Measurements from ENCODE around the gene NARS2.

Gene NARS2

GRCh38 chr11:78450866-78451265 lies 123.8 kb downstream of the NARS2 start:
- no peak for DNase-seq (ENCODE audit: extremely low read depth, low read depth)
- TF ChIP-seq, protein P1, sequence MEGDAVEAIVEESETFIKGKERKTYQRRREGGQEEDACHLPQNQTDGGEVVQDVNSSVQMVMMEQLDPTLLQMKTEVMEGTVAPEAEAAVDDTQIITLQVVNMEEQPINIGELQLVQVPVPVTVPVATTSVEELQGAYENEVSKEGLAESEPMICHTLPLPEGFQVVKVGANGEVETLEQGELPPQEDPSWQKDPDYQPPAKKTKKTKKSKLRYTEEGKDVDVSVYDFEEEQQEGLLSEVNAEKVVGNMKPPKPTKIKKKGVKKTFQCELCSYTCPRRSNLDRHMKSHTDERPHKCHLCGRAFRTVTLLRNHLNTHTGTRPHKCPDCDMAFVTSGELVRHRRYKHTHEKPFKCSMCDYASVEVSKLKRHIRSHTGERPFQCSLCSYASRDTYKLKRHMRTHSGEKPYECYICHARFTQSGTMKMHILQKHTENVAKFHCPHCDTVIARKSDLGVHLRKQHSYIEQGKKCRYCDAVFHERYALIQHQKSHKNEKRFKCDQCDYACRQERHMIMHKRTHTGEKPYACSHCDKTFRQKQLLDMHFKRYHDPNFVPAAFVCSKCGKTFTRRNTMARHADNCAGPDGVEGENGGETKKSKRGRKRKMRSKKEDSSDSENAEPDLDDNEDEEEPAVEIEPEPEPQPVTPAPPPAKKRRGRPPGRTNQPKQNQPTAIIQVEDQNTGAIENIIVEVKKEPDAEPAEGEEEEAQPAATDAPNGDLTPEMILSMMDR (IDR thresholded peaks at IDR 0.05; ENCODE audit: low read depth, low read length), result no peak

DNA sequence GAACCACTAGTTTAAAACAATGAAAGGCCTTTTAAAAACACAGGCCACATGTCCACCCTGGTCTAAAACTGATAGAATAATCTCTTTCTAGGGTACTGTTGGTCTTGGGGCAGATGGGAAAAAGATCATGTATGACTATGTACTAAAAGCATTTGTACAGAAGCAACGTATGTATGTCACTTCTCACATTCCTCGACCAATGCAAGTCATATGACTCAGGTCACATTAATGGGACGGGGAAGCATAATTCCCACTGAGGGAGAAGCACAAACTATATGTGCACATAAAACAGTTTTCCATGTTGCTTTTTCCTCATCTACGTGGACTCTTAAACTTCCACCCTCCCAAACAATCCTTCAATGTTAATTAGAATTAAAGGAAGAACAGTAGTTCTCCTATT lies 124.8 kb downstream of the NARS2 start:
- no peak for DNase-seq (ENCODE audit: extremely low read depth, low read depth)
- TF ChIP-seq, protein P1 (IDR thresholded peaks at IDR 0.05; ENCODE audit: low read depth, low read length), result no peak

DNA sequence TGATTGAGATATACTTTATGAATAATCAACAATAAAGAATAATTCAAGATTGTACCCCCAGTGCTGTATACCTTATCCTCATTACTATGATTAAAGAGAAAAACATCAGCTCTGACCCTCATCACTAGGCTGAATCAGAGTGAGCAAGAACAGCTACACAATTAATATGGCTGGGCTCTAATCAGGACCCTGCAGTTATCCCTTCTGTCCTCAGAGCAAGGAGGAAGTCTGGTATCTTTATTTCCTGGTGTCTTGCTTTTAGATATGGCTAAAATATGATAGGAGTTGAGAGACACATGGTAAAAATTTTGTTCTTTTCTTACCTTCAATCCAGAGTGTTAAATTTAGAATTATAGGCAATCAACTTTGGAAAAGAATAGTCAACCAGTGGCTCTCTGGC lies 128.5 kb downstream of the NARS2 start:
- no peak for DNase-seq (ENCODE audit: extremely low read depth, low read depth)
- TF ChIP-seq, protein P1 (IDR thresholded peaks at IDR 0.05; ENCODE audit: low read depth, low read length), result no peak

GRCh38 chr11:78444726-78445125 lies 129.9 kb downstream of the NARS2 start:
- DNase-seq (ENCODE audit: extremely low read depth, low read depth), result no peak
- TF ChIP-seq, protein P1 (IDR thresholded peaks at IDR 0.05; ENCODE audit: low read depth, low read length), result no peak

DNA sequence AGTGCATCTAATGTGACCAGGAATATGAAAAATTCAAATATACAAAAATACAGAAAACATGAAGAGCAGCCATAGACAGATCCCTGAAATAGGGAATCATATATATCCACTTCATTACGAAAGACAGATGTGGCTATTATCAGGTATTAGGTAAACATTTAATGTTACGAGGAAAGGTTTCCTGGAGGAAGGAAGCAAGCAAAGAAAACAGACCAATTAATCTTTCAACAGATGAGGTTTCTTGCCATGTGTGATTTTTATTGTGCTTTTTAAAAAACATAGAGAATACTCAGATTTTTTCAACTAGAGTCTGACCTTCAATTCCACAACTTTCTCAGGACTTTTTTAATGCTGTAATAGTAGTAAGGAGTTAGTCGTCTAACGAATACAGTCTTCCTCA lies 132.7 kb downstream of the NARS2 start:
- DNase-seq (ENCODE audit: extremely low read depth, low read depth), result no peak
- TF ChIP-seq, protein P1 (IDR thresholded peaks at IDR 0.05; ENCODE audit: low read depth, low read length), result no peak

- TF ChIP-seq, protein P1 (IDR thresholded peaks at IDR 0.05; ENCODE audit: low read depth, low read length), result no peak
- no peak for DNase-seq (ENCODE audit: extremely low read depth, low read depth)
Observed at GRCh38 chr11:78438298-78438975, 136.2 kb downstream of the NARS2 start.

DNA sequence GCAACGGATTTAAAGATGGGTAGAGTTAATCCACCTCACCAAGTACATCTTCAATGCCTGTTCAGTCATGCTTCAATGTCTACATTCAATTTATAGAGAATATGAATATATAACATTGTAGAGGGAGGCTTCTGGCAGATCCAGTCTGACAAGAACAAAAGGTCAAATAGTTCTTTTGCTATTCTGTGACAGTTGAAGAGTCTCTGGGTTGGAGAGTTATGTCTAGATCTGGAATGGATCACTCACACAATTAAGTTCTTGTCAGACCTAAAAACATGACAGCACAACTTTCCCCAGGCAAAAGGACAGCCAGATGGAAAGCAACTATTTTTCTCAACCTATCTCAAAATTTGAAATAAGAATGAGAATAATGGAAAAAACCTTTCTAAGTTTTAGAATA lies 141.7 kb downstream of the NARS2 start:
- no peak for DNase-seq (ENCODE audit: extremely low read depth, low read depth)
- TF ChIP-seq, protein P1 (IDR thresholded peaks at IDR 0.05; ENCODE audit: low read depth, low read length), result no peak

Data from AG09319 (cell line).